ENCODE results near the gene MAD1L1. TPM values are rescaled to one million over a fixed set of nuclear protein-coding genes. Genes with fewer than 3 reads are reported as not detected.

The MAD1L1 gene
- total and polyA plus RNA-seq, 3 donors from 2014 or later = 63.1 to 149 (median 94.6) TPM

DNA sequence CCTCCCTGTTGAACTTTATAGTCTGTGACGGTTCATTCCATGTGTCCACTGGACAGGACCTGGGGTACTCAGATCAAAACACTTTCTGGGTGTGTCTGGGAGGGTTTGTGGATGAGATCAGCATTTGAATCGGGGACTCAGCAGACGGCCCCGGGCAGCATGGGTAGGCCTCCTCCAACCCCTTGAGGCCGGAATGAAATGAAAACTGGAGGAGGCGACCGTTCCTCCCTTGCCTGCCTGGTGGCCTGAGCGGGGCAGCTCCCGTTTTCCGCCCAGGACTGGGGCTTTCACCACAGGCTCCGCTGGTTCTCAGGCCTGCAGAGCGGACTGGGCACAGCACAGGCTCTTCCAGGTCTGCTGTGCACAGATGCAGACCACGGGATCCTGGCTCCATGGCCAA lies 247.7 kb downstream of the MAD1L1 start:
- 85 to 90% methylated on average over 11 to 13 of the region's 13 CpGs for WGBS, 2 donors
- H3K27ac ChIP-seq = no peak overlapping the region
- no peaks in the 10 kb centered on the region for H3K36me3 ChIP-seq (ENCODE audit: low read depth, missing control alignments)
- H3K4me3 ChIP-seq = no peak overlapping the region
- DNase-seq = no peak
- no peaks in the 10 kb centered on the region for H3K27me3 ChIP-seq
- no peaks in the 10 kb centered on the region for H3K4me1 ChIP-seq
- TF ChIP-seq POLR2A (IDR thresholded peaks at IDR 0.05) = no peak
- TF ChIP-seq, protein P1, sequence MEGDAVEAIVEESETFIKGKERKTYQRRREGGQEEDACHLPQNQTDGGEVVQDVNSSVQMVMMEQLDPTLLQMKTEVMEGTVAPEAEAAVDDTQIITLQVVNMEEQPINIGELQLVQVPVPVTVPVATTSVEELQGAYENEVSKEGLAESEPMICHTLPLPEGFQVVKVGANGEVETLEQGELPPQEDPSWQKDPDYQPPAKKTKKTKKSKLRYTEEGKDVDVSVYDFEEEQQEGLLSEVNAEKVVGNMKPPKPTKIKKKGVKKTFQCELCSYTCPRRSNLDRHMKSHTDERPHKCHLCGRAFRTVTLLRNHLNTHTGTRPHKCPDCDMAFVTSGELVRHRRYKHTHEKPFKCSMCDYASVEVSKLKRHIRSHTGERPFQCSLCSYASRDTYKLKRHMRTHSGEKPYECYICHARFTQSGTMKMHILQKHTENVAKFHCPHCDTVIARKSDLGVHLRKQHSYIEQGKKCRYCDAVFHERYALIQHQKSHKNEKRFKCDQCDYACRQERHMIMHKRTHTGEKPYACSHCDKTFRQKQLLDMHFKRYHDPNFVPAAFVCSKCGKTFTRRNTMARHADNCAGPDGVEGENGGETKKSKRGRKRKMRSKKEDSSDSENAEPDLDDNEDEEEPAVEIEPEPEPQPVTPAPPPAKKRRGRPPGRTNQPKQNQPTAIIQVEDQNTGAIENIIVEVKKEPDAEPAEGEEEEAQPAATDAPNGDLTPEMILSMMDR (IDR thresholded peaks at IDR 0.05) = no peak
- intact Hi-C loops (cut with DNase I; ENCODE audit: low total_unique reads) = no loop called here
- H3K9me3 ChIP-seq = no peaks in the 10 kb centered on the region

DNA sequence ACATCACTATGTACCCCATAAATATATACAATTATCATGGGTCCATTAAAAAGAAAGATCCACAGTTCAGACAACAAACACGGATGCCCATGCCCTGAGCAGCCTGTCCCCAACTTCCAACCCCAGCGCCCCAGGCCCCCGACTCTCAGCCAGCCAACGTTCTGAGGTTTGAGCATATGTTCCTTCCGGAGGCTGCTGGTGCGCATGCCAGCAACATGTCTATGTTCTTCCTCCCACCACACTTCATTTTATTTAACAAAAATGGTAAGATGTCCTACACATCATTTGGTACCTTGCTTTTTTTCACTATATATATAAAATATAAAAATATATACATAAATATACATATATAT lies 250.9 kb downstream of the MAD1L1 start:
- Histone ChIP-seq H3K27me3 (no peaks in the 10 kb centered on the region), H3K9me3 (no peaks in the 10 kb centered on the region), H3K4me3 (no peak overlapping the region), H3K4me1 (no peaks in the 10 kb centered on the region), H3K27ac (no peak overlapping the region), H3K36me3 (ENCODE audit: low read depth, missing control alignments) (no peaks in the 10 kb centered on the region)
- intact Hi-C loops (cut with DNase I; ENCODE audit: low total_unique reads) = no loop called here
- 90 to 94% methylated on average over 6 of the region's 6 CpGs for WGBS, 2 donors
- TF ChIP-seq, protein P1 (IDR thresholded peaks at IDR 0.05) = no peak
- no peak for TF ChIP-seq POLR2A (IDR thresholded peaks at IDR 0.05)
- DNase-seq = no peak

DNA sequence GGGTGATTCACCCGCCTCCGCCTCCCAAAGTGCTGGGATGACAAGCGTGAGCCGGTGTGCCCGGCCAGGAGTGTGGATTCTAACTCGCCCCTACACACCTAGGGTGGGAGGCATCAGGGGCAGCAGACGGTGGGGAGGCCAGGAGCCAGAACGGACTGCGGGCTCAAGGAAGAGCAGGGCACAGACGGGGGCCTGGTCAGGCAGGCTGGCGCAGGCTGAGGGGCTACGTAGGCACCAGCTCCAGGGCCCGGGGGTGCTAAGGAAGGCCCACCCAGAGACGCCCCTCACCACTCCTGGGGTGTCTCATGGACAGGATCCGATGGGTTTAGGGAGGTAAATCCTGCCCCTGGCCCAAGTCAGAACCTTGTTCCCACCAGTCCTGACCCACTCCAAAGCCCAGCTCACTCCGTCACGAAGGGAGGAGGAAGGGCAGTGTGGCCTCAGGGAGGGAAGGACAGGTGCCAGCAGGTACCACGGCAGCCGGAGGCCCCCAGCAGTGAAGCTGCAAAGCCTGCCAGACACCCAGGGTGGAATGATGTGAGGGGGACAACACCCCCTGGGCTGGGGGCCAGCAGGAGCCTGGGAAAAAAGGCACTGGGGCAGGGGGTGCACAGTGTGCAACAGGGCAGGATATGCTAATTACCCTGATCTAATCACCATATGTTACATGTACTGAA lies 251.4 kb downstream of the MAD1L1 start:
- H3K27me3 ChIP-seq = no peaks in the 10 kb centered on the region
- no peak for TF ChIP-seq POLR2A (IDR thresholded peaks at IDR 0.05)
- TF ChIP-seq, protein P1 (IDR thresholded peaks at IDR 0.05) = no peak
- intact Hi-C loops (cut with DNase I; ENCODE audit: low total_unique reads) = no loop called here
- no peak overlapping the region for H3K4me3 ChIP-seq
- no peak for DNase-seq
- no peak overlapping the region for H3K27ac ChIP-seq
- WGBS, 2 donors = 93 to 98% methylated on average over 15 to 19 of the region's 19 CpGs
- no peaks in the 10 kb centered on the region for H3K9me3 ChIP-seq
- no peaks in the 10 kb centered on the region for H3K36me3 ChIP-seq (ENCODE audit: low read depth, missing control alignments)
- no peaks in the 10 kb centered on the region for H3K4me1 ChIP-seq

DNA sequence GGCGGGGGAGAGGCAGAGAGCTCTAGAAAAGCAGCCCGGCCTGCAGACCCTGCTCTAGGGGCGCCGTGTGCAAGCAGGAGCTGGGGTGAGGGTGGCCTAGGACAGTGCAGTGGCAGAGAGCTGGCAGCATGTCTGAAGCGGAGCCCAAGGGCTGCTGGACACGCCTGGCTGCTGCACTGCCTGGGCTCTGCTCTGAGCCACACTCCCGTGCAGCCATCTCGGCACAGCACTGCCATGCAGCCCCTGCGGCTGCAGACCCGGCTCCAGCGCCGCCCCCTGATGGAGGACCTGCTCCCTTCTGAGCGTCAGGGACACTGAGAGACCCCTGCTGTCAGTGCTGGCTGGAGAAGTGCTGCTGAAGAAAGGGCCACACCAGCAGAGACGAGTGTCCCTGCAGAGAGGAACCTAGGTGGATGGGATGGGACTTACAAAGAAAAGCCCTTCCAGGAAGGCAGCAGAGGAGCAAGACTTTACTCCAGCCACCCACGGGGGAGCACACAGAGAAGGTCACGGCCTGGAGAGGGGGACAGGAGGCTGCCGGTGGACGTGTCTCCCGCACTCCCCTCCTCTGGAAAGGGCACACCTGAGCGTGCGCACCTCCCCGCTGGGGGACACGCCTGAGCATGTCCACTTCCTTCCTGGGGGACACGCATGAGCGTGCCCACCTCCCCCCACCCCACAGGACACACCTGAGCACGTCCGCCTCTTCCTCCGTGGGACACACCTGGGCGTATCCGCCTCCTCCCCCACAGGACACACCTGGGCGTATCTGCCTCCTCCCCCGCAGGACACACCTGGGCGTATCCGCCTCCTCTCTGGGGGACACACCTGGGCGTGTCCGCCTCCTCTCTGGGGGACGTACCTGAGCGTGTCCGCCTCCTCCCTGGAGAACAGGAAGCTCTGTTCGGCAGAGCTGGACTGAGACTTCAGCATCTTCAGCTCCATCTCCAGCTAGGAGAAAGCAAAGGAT lies 252.9 kb downstream of the MAD1L1 start:
- intact Hi-C loops (cut with DNase I; ENCODE audit: low total_unique reads) = no loop called here
- Histone ChIP-seq H3K4me3 (no peak overlapping the region), H3K27ac (no peak overlapping the region), H3K36me3 (ENCODE audit: low read depth, missing control alignments) (no peaks in the 10 kb centered on the region), H3K4me1 (no peaks in the 10 kb centered on the region), H3K9me3 (no peaks in the 10 kb centered on the region), H3K27me3 (no peaks in the 10 kb centered on the region)
- TF ChIP-seq, protein P1 (IDR thresholded peaks at IDR 0.05) = no peak
- no peak for TF ChIP-seq POLR2A (IDR thresholded peaks at IDR 0.05)
- DNase-seq = no peak
- WGBS, 2 donors = 92 to 95% methylated on average over 36 to 40 of the region's 40 CpGs
